ENCODE measurements around the gene TIFAB.

TIFAB gene

DNA sequence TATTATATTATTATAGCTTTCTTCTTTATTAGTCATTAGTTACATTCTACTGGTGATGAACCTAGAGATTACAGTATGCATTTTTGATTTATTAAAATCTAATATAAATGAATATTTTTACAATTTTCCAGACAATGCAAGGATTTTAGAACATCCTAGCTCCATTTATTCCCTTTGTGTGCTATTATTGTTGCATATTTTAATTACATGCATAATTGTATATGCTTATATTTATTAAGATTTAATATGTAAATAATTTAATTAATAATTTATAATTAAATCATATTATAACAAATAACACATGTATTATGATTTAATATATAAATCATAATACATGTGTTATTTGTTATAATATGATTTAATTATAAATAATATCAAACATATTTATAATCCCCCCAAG is 29.7 kb downstream of the TIFAB start:
- TF ChIP-seq, protein P1, sequence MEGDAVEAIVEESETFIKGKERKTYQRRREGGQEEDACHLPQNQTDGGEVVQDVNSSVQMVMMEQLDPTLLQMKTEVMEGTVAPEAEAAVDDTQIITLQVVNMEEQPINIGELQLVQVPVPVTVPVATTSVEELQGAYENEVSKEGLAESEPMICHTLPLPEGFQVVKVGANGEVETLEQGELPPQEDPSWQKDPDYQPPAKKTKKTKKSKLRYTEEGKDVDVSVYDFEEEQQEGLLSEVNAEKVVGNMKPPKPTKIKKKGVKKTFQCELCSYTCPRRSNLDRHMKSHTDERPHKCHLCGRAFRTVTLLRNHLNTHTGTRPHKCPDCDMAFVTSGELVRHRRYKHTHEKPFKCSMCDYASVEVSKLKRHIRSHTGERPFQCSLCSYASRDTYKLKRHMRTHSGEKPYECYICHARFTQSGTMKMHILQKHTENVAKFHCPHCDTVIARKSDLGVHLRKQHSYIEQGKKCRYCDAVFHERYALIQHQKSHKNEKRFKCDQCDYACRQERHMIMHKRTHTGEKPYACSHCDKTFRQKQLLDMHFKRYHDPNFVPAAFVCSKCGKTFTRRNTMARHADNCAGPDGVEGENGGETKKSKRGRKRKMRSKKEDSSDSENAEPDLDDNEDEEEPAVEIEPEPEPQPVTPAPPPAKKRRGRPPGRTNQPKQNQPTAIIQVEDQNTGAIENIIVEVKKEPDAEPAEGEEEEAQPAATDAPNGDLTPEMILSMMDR (IDR thresholded peaks at IDR 0.05; ENCODE audit: extremely low read depth, insufficient read depth, missing control alignments), result no peak
- in situ Hi-C loops (cut with MboI; ENCODE audit: low pct_unique_long_range_greater_than_20kb, low sequenced_read_pairs, unreplicated experiment), result no loop called here
- DNase-seq (ENCODE audit: low spot score), result no peak

DNA sequence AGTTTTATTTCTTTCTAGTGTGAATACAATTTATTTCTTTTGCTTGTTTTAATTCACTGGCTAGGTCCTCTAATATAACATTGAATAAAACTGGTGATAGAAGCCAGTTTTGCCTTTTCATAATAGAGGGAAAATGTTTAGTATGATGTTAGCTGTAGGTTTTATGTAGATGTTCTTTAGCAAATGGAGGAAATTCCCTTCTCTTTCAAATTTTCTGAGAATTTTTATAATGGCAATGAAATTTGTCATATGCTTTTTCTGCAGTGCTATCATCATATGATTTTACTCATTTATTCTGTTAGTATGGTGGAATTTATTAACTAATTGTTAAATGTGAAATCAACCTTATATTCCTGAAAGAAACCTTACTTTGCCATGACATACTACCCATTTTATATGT is 35.1 kb downstream of the TIFAB start:
- in situ Hi-C loops (cut with MboI; ENCODE audit: low pct_unique_long_range_greater_than_20kb, low sequenced_read_pairs, unreplicated experiment), result no loop called here
- DNase-seq (ENCODE audit: low spot score), result no peak
- TF ChIP-seq, protein P1 (IDR thresholded peaks at IDR 0.05; ENCODE audit: extremely low read depth, insufficient read depth, missing control alignments), result no peak

DNA sequence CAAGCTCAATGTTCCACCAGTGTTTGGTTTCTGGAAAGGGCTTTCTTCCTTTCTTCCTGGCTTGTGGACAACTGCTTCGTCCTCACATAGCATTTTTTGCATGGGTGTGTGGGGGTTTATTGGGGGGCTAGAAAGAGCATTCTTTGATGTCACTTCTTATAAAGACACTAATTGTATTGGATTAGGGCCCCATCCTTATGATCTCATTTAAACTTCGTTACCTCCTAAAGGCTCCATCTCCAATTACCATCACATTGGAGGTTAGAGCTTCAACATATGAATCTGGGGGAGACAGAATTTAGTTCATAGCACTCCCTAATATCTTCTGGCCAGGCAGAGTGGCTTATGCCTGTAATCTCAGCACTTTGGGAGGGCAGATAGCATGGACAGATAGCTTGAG is 47.1 kb downstream of the TIFAB start:
- TF ChIP-seq, protein P1 (IDR thresholded peaks at IDR 0.05; ENCODE audit: extremely low read depth, insufficient read depth, missing control alignments), result no peak
- in situ Hi-C loops (cut with MboI; ENCODE audit: low pct_unique_long_range_greater_than_20kb, low sequenced_read_pairs, unreplicated experiment), result no loop called here
- DNase-seq (ENCODE audit: low spot score), result no peak

DNA sequence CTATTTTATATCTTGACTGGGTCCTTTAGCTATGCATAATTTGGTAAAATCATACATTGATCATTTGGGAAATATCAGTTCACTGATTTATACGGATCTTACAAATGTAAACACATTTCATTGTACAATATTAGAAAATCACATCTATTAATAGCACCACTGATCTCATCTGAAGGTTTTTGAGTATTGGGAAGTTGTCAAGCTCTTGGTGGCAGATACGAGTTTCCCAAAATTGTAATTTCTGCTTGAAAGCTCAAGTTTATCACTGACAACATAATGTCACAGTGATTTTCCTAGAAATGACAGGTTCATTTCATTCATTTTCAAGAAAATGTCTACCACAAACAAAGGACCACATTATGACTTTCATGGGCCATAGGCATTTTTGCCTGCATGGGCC is 50.1 kb downstream of the TIFAB start:
- DNase-seq (ENCODE audit: low spot score), result no peak
- in situ Hi-C loops (cut with MboI; ENCODE audit: low pct_unique_long_range_greater_than_20kb, low sequenced_read_pairs, unreplicated experiment), result no loop called here
- TF ChIP-seq, protein P1 (IDR thresholded peaks at IDR 0.05; ENCODE audit: extremely low read depth, insufficient read depth, missing control alignments), result no peak

DNA sequence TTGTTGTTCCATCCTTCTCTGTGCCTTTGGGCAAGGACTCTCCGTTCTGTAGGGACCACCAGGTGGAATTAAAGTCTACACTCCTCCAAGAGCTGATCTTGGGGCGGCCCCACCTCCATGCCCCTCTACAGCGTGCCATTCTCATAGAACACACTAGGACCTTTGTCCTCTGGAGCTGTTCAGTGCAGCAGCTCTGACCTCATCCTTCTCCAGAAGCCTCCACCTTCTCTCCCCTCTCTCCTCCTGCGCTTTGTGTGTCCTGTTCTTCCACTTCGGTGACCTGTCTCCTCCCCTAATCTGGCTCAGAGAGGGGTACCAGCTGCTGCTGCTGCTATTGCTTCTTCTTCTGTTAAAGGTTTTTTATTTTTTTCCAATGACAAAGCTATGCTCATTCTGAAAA is 51.3 kb downstream of the TIFAB start:
- in situ Hi-C loops (cut with MboI; ENCODE audit: low pct_unique_long_range_greater_than_20kb, low sequenced_read_pairs, unreplicated experiment), result no loop called here
- DNase-seq (ENCODE audit: low spot score), result no peak
- TF ChIP-seq, protein P1 (IDR thresholded peaks at IDR 0.05; ENCODE audit: extremely low read depth, insufficient read depth, missing control alignments), result no peak

DNA sequence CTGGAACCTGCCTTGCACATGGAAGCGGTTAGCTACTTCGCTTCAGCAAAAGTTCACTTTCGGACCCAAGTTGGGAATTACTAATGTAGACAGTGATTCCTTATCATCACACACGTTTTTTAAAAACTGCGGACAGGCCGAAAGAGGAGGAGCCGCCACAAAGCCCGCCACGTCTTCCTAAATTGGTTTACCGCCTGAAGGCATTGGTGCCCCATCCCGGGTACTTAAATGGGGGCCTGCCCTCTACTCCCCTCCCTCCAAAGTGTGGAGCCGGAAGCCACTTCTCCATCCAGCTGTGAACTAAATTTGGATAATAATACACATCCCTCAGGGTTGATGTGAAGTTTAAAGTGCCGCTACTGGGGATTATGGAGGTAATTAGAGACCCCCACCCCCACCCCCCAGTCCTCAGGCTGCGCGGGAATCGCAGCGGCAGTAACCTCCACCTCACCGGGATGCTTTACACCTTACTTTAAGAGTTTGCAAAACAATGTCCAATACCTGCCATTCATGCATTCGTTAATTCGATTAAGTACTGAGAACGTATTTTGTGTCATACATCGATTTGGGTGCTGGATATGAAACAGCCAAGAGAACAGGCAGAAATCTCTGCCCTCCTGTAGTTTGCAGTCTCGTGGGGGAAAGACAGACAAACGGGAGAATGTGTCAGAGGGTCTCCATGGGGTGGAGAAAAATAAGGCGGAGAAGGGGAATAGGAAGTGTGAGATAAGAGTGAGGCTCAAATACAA is 52.2 kb downstream of the TIFAB start:
- in situ Hi-C loops (cut with MboI; ENCODE audit: low pct_unique_long_range_greater_than_20kb, low sequenced_read_pairs, unreplicated experiment), result no loop called here
- TF ChIP-seq, protein P1 (IDR thresholded peaks at IDR 0.05; ENCODE audit: extremely low read depth, insufficient read depth, missing control alignments), result no peak
- DNase-seq (ENCODE audit: low spot score), result no peak

All from GM13977 (cell line).